GM19324 (cell line): ENCODE results near the gene DNAJB6.

Experiments used
- ATAC-seq: cut with Tn5 transposase; IDR thresholded peaks from one replicate; pipeline ENCODE4 v1.9.1; 2021; ENCODE audit warnings: mild to moderate bottlenecking, moderate library complexity; ENCODE audit not compliant: unreplicated experiment, low FRiP score

The DNAJB6 gene

DNA sequence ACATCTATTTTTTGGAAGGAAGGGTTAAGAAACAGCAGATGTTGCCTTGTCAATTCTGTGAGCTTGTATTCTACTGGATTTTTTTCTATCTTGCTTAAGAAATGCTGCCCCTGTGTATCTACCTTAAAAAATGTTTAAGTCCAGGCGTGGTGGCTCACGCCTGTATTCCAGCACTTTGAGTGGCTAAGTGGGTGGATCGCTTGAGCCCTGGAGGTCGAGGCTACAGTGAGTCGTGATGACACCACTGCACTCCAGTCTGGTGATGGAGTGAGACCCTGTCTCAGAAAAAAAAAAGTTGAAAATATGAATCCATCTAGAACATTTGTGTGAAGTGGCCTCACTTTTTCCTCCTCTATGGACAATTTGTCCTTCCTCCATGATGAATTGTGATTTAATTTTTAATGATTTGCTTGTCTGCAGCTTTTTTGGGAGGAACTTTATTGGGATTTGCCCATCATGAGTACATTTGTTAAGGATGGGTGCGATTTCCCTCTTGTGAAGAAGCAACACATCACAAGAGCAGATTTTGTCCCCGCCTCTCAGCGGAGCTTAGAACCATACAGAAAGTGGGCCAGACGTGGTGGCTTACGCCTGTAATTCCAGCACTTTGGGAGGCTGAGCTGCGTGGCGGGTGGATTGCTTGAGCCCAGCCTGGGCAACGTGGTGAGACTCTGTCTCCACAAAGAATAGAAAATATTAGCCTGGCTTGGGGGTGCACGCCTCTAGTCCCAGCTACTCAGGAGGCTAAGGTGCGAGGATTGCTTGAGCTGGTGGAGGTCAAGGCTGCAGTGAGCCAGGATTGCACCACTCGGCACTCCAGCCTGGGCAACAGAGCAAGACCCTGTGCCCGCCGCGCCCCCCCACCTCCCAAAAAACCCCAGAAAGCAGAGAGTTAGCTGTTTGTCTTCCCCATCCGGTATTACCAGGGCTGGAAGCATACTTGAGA lies 57.7 kb downstream of the DNAJB6 start:
- ATAC-seq = no peak

DNA sequence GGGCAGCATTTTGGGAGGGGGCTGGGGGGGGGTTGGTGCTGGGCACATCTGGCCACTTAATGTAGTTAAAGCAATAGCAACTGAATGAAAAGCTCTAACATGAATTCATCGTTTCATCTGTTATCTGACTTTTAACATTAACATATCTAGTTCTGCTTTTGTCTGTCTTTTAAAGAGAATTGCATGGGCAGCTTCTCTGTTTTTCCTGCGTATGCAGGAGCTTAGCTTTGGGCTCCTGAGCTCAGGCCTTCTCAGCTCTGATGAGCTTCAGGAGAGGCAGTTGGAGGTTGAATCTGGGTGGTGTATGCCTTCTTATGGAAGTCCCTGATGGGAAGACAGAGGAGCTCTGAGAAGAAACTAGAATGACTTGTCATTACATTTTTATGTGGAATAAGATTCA lies 58.4 kb downstream of the DNAJB6 start:
- ATAC-seq = no peak

DNA sequence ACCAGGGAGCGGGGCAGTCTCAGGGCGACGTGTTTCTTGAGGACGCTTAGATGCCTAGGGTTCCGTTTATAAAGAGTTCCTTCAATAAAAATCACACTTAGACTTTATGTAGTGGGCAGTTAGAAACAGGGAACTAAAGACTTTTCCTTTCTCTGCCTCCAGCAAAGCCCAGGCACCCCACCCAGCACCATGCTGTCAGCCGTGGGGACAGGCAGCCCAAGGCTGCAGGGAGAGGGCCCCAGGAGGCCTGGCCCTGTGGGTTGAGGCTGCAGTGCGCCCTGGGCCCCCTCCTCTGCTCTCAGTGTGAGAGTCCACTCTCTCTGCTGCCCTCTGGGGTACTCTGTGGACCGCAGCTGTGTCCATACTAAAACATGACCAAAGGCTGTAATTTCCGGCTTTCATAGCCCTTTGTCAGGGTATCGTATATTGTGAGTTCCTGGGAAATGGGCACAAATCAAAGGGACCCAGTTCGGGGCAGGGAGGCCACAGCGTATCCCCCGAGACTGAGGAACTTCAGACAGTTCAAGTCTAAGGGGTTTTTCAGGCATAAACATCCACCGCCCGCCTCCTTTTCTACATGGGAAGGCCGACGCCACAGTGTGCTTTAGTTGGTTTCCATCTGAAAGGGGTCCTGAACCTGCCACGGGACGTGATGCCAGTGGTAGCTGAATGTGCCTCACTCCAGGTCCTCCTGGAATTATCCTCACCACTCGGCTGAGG lies 59.7 kb downstream of the DNAJB6 start:
- ATAC-seq = no peak

DNA sequence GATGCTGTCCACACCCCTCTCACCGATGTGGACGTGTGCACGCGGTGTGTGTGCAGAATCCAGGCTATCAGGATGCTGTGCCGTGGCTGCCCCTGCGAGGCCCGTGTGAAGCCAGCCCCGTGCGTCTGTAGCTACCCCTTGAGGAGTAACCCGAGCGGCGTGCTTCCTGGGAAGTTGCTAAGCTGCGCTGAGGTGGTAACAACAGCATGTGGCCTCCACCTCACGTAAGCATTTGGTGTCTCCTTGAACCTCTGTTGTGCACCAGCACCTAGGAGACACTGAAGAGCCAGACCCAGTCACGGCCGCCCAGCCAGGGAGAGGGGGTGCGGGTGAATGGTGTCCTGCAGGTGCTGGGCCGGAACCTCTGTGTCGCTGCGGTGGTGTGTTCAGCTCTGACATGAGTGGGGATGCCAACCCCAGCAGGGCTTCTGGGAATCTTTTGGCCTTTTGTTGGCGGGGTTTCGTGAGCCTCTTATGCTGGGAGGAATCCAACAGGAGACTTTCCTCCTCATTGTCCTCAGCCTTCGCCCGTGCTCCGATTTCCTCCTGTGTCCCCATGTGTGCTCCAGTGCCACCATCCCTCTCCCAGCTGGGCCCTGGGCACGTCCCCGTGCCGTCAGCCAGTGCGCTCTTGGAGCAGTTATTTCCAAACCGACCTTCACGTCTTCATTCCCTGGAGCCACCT lies 60.4 kb downstream of the DNAJB6 start:
- no peak for ATAC-seq

DNA sequence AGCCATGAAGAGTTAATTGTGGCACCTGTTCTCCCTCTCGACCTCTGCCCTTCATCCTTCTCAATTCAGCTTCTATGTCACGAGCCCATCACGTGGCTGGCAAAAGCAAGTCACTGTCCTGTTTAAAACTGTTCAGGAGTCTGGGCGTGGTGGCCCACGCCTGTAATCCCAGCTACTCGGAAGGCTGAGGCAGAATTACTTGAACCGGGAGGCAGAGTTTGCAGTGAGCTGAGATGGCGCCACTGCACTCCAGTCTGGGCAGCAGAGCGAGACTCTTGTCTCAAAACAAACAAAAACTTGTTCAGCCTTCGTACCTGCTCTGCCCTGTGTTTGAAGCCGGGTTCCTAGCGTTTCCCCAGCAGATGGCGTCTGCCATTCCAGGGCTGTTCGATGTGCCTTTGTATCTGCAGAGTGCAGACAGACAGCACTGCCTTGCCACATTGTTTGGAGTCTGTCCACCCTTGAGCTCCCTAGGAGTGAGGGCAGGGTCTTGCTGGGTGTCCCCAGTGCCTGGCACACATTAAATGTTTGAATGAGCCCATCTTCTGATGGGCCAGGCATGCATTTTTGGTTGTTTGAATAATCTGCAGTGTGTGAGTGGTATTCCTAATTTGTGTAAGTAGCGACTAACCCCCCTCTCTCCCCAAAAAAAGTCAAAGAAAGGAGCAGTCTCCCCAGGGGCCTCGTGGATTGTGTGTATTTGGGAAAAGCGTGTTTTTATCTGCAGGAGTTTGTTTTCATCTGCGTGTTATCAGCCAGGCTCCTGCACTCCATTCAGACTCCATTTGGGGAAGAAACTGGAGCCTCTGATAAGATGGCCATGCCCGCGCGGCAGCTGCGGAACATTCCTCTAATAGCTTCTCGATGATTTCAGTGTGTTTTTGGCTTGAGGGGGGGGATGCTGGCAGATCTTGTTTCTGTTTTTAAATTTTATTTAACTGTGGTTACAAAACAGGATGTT lies 61.2 kb downstream of the DNAJB6 start:
- no peak for ATAC-seq

DNA sequence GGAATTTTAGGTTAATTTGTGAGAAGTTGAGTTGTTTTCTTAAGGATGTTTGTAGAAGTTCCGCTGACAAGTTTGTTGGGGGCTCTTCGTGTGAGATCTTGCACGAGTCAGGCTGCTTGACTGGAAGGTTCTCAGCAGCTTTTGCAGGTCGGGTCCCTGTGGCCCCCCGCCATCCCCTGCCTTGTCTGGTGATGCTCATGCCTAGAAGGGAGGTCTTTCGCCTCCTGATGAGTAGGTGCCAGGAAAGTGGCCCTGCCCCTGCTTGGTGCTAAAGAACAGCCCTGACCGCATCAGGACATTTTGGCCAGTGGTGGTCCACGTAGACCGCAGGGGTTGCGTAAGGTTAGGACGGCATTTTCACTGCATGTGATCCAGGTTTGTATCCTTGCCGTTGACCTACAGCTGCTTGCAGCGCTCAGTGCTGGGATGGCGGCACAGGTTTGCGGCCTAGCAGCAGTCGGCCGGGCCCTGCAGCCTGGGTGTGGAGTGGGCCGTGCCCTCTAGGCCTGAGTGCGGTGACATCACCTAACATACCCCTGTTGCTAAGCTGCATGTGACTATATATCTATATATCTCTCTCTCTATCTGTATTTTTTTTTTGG lies 62.4 kb downstream of the DNAJB6 start:
- no peak for ATAC-seq

DNA sequence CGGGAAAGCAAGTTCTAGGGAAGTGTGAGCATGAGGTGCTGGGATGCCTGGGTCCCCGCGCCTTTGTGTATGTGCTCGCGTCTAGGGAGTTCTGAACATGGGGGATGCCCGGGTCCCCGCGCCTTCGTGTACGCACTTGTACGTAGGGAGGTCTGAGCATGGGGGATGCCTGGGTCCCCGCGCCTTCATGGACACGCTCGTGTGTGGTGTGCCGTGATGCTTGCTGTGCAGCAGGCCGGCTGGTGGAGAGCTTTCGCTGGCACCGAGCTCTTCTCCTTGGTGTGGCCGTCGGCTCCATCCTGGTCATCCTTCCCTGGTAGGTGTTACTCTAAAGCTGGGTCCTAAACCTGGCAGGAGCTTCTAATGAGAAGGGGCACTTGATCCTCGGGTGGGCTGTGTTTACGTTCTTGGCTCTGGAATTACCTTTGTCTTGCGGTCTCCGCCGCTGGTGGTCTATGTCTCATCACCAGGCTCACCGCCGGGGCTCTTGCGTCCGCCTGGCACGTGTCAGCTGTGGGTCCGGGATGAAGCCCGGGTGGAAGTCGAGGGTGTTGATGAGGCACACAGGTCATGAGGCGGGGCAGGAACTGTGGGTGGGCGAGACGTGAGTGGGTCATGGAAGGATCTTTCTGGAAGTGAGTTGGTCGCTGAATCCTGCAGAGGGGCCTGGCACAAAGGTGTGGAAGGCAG lies 63.5 kb downstream of the DNAJB6 start:
- ATAC-seq = no peak

DNA sequence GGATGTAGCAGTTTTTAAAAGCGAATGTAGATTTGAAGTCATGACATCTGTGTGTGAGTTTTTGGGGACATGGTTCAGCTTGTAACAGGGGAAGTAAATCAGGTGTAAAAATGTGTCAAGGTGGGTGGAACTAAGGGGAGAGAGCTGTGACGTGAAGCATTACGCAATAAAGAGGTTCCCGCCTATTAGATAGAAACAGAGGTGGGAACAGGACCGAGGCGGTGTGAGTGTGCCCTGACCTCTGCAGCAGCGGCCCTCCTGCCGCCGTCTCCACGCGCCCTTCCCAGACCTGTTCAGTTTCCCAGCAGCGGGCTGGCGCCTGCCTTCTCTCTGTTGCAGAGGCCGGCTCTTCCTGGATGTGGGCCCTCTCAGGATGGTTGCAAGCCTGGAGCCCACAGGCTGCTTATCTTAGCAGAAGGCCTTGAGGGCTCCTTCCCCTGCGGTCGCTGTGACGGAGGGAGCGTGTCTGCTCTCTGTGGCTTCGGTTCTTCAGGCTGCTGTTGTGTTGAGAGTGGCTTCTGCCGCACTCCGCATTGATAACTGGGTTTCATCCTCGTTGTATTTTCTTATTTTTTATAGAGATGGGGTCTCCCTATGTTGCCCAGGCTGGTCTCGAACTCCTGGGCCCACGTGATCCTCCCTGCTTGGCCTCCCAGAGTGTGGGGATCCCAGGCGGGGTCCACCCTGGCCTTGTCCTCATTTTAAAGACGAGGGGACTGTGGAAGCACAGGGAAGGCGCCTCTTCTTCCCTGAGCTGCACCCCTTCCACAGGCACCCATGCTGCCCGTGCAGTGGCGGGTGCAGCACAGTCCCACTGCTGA lies 65.0 kb downstream of the DNAJB6 start:
- ATAC-seq = no peak

DNA sequence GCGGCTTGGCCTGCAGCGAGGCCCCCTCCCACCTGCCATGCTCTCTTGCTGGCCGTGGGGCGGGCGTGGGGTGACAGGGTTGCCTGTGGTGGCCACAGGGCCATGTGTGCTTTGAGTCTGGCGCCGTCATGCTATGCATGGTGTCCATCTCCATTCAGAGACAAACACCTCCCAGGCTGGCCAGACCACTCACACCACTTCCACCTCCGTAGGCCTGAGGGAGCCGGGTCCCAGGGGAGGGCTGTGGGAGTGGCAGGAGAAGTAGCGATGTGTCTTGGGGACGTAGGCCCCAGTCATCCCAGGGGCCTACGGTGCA lies 65.5 kb downstream of the DNAJB6 start:
- ATAC-seq = no peak

DNA sequence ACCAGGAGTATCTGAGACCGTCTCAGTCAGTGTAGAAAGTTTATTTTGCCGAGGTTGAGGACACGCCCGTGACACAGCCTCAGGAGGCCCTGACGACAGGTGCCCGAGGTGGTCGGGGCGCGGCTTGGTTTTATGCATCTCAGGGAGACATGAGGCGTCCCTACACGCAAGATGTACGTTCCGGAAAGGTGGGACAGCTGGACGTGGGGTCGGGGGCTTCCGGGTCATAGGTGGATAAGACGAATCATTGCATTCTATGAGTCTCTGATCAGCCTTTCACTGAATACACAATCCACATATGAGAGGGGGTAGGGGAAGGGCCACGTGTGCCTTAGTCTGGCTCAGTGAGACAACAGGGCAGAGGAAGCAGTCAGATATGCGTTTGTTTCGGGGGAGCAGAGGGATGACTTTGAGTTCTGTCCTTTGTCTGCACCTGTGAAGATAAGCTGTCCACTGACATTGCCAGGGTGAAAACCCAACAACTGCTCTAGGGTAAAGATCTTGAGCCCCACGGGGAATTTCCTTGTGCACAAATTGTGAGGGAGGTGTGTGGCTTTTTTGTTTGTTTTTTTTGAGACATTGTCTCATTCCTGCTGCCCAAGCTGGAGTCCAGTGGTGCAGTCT lies 66.2 kb downstream of the DNAJB6 start:
- no peak for ATAC-seq

DNA sequence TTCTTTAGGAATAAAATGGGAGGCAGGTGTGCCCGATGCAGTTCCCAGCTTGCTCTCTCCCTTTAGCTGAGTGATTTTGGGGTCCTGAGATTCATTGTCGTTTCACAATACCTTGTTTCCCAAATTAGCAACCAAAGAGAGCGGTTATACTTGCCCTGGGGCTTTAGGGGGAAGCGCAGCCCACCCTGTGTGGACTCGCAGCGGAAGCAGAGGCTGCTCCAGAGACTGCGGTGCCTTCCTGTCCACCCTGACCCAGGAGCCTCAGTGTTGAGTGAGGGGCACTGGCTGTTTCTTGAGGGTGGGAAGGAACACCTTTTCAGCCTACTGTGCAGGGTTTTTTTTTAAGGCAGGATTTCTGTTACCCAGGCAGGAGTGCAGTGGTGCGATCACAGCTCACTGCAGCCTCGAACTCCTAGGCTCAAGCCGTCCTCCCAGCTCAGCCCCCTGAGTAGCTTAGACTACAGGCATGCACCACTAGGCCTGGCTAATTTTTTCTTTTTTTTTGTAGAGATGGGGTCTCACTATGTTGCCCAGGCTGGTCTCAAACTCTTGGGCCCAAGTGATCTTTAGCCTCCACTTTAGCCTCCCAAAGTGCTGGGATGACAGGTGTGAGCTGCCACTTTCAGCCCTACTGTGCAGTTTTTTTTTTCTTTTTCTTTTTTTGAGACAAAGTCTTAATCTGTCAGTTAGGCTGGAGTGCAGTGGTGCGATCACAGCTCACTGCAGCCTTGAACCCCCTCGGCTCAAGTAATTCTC lies 67.0 kb downstream of the DNAJB6 start:
- ATAC-seq = no peak

DNA sequence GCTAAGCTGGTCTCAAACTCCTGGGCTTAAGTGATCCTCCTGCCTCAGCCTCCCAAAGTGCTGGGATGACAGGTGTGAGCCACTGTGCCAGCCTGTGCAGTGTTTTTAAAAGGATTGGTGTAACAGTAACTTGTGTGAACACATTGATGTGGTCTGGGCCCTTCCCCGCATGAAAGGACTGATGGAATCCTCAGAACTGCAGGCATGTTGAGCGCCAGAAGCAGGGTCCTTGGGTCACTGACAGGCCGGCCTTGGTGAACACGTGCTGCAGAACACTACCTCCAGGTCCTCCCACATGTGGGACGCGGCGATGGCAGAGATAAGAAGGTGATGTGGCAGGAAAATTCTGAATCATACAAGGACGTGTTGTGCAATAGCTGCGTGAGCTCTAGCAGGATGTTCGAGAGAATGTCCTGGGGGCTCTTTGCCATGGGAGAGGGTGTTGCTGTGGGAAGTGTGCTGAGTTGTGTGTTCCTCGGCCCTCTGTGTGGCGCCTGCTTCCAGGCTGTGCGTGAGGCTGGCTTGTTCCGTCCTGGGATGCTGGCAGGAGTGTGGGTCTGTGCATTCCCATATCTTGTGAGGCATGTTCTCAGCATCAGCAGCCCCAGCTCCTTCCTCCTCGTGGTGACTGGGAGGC lies 68.2 kb downstream of the DNAJB6 start:
- ATAC-seq = no peak

DNA sequence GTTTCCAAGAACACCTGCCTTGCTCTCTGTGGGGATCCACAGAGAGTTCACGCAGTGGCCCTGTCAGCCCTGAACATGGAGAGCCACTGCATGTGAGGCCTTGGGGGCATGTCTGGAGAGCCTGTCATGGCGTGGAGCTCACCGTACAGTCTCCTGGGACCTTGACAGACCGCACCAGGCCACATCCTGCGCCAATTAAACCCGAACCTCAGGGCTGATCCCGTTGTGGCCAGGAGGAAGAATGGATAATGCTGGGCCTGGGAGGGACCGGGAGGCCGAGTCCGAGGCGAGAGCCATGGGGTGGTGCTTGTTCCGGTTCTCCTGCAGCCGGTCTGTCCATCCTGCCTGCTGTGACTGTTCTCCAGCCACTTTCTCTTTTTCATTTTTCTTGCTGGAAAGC lies 68.7 kb downstream of the DNAJB6 start:
- no peak for ATAC-seq

DNA sequence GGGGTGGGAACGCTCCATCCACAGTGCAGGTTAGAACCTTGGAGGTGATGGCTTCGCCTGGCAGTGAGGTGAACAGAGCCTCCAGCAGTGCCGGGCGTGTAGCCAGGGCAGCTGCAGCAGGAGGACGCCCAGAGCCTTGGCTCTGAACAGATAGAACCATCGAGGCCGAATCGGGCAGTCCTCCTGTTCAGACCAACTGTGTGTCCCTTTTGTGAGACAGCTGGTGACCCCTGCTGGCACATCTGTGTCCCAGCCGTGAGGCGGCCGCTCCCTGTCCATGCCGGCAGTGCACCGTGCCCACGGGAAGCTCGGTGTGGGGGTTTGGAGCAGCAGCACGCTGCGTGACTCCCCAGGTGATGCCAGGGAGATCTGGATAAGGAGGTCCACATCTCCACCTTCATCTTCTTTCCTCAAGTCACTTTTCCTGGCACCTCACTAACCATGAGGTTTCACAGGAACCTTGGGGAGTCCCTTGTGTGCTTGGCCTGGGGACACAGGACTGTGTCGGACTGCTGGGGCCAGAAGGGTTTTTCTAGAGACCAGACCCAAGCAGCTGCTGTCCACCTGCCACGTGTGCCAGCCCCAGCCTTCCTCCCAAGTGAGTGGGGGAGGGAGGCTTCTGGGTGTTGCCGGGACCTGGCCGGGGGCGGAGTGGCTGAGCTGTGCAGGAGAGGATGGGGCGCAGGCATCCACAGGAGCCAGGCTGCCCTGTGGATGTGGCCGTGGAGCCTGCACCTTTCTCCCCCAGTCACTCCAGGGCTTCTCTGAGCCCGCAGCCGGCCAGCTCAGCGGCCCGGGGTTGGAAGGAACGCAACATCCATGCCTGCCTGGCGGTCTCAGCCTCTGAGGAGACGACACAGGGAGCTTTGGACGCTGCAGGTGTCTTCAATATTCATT lies 69.4 kb downstream of the DNAJB6 start:
- no peak for ATAC-seq

DNA sequence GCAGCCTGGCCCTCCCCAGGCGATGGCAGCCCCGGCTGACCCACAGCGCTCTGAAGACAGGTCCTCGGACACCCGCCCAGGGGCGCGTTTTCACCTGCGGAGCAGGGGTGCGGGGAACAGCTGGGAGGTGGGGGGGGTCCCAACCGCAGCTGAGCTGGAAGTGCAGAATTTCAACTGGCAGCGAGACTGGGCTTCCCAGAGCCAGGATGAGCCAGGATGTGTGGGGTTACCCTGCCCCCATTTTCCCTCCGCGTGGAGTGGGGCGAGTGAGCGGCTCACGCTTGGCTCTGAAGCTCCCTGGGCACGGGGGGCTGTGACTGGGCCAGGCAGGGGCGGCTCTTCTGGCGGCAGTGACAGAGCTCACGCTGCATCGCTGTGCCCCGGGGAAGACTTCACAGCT lies 70.2 kb downstream of the DNAJB6 start:
- ATAC-seq = no peak
